ENCODE results near the gene F2.
"Not testable (repeated sequence)": the region's sequence is repeated elsewhere in the genome, so short reads cannot be mapped to it uniquely, and the experiment has no call there.

The F2 gene

DNA sequence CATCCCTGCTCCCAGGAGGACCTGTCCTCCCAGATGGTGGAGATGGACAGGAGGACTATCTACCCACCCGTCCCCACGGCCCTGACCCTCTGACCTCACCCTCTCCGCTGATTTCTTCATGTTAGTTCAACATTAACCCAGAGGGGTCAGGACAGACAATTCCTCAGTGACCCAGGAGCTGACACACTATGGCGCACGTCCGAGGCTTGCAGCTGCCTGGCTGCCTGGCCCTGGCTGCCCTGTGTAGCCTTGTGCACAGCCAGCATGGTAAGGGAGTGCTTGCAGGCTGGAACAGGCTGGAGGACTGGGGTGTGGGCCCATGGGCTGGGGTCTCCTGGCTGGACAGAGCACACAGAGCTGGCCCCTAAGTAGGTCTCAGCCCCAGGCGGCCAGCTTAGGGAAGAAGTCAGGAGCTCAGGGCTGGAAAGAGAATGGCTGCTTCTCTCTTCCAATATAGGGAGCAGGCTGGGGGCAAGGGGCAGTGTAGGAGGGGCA, at the start of gene F2:
Gene F2 (plus strand): TSS at position 166 of the 495 bp plus-strand sequence. CDS start 23 bp downstream, at position 189.
- DNase-seq, result no peak

DNA sequence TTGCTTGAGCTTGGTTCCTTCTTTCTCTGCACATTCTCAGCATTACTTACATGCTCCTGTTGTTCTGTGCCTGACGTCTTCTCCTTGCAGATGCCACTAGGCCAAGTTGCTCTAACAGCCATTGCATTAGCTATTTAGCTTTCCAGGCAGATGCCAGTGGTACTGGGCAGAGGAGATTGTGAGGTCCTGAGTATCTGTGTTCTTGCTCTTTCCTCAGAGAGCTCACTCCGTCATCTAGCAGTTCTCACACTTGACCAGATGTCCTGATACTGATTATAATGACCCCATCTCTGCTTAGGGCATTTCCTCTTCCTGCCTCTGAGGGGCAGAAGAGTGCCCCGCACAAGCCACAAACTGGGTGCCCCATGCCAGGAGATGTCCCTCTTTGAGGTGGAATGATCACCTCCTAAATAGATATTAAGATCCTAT, 49.3 kb upstream of the F2 start:
- no peak for DNase-seq

DNA sequence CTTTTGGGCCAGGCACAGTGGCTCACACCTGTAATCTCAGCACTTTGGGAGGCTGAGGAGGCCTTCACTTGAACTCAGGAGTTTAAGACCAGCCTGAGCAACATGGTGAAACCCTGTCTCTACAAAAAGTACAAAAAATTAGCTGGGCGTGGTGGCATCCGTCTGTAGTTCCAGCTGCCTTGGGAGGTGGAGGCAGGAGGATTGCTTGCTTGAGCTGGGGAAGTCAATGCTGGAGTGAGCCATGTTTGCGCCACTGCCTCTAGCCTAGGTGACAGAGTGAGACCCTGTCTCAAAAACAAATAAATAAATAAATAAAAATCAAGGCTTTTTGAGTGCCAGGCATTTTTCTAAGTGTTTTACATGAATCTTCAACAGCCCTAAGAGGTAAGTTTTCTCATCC, 48.5 kb upstream of the F2 start:
- not testable (repeated sequence) for DNase-seq

- DNase-seq, result no peak
Observed at GRCh38 chr11:46671958-46672315, 47.1 kb upstream of the F2 start.

DNA sequence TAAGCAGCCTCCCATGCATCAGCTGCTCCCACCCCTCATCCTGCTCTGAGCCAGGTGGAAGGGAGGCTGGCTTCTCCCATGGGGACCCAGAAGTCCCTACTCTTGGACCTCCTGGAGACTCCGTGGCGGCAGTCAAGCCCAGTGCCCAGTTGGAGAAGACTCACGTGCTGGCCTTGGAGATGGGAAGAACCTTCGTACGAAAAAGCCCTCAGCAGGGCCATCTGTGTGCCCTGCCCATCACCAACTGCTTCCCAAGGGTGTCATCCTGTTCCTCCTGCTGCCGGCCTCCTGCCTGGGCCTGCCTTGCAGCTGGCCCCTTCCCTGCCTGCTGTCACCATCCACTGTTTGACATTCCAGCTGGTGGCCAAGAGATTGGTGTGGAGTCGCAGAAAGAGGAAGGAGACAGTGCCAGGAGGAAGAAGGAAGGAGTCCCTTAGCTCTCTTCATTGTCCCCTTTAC, 46.6 kb upstream of the F2 start:
- no peak for DNase-seq

GRCh38 chr11:46673713-46674462, 45.1 kb upstream of the F2 start:
- no peak for DNase-seq

GRCh38 chr11:46674463-46675287, 44.3 kb upstream of the F2 start:
- no peak for DNase-seq

DNA sequence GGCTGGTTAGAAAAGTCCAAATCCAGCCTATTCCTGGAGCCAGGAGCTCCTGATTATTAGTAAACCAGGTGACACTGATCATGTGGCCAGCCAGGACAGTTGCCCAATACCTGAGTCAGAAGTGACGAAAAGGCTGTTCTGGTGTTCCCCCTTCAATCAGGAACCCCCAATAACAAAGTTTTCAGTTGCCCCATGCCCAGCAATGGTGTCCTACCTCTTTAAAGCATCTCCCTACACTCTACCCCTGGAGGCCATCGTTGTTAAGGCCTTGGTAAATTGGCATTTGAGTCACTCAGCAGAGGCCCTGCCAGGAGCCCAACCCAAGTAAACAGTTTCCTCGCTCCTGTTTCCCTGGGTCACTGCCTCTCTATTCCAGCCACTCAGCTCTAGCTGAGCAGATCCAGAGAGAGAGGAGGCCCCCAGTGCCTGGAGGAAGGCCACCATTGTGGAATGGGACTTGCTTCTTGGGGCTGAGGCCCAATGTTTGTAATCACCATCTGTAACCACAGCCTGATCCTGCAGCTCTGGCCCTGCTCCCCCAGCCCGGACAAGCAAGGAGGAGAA, 43.6 kb upstream of the F2 start:
- no peak for DNase-seq

DNA sequence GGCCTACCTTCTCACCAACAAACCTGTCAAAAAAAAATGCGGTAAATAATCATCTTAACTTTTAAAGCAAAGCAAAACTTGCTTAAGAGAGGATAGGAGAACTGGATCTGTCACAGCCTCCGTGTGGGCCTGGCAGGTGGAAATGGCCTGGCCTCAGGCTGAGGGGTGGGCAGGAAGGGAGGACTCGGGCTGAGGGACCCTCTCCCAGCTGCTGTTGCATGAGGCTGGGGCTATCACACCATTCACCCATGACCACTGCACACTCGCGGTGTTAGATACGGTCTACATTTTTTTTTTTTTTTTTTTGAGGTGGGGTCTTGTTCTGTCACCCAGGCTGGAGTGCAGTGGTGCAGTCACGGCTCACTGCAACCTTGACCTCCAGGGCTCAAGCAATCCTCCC, 43.1 kb upstream of the F2 start:
- DNase-seq, result no peak

- no peak for DNase-seq
Observed at GRCh38 chr11:46676436-46677158, 42.4 kb upstream of the F2 start.

DNA sequence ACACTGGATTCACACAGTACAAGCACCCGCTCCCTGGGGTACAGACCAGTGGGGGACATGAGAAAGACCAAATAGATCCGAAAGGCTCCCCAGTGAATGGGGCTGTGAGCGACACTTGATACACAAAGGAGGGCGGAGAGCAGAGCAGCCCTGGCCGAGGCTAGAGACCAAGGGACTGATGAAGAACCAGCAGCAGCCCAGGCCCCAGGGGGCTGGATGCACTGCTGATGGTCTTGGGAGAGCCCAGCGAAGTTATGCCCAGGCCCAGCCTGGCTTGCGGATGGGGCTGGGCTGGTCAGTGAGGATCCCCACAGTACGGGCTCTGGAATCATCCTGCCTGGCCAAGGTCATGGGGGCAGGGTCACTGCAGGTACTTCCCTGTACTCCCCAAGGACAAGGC, 41.8 kb upstream of the F2 start:
- no peak for DNase-seq

- DNase-seq, result no peak
Observed at GRCh38 chr11:46677991-46678740, 40.8 kb upstream of the F2 start.

GRCh38 chr11:46678741-46679130, 40.3 kb upstream of the F2 start:
- no peak for DNase-seq

GRCh38 chr11:46679241-46680163, 39.5 kb upstream of the F2 start:
- DNase-seq, result no peak

GRCh38 chr11:46680164-46680760, 38.8 kb upstream of the F2 start:
- DNase-seq, result no peak

GRCh38 chr11:46680815-46681214, 38.2 kb upstream of the F2 start:
- no peak for DNase-seq

DNA sequence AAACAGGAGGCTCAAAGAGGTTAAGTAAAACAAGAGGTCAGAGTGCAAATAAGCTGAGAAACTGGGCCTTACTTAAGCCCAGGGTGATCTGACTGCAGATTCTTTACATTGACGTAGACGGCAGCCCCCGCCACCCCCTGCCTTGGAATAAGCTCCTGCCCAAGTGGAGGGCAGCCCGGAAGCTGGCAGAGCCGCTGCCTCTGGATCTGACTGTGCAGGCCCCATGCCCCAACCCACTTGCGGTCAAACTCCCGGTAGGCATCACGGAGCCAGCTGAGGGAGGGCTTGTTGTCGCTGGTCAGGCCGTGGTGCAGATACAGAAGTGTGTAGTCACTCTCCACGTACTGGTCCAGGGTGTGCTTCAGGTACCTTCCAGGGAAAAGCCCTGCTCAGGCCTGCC, 37.2 kb upstream of the F2 start:
- no peak for DNase-seq

DNA sequence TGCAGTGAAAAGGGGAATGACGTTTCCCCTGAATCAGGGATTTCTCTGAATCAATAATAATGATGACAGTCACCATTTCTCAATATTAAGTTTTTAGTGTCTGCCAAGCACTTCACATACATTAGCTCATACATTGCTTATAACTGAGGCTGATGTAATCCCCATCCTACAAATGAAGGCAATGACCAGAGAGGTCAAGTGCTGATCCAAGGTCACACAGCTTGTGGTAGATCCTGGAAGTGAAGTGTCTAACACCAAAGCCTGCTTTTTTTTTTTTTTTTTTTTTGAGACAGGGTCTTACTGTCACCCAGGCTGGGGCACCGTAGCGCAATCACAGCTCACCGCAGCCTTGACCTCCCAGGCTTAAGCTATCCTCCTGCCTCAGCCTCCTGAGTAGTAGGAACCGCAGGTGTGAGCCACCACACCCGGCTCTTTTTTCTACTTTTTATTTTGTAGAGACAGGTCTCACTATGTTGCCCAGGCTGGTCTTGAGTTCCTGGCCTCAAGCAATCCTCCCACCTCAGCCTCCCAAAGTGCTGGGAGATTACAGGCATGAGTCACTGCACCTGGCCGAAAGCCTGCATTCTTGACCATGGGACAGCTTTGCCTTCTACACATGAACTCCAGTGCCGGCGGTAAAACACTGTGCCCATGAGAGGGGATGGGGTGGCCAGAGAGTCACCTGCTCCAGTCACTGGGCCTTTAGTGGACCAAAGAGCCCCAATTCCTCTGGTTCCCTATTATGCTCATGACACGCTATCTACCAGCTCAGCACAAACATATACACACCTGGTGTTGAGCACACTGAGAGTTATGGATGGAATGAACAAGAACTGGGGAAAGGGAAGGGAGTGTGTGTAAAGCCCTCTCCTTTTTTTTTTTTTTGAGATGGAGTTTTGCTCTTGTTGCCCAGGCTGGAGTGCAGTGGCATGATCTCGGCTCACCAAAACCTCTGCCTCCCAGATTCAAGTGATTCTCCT, 36.0 kb upstream of the F2 start:
- DNase-seq, result no peak

DNA sequence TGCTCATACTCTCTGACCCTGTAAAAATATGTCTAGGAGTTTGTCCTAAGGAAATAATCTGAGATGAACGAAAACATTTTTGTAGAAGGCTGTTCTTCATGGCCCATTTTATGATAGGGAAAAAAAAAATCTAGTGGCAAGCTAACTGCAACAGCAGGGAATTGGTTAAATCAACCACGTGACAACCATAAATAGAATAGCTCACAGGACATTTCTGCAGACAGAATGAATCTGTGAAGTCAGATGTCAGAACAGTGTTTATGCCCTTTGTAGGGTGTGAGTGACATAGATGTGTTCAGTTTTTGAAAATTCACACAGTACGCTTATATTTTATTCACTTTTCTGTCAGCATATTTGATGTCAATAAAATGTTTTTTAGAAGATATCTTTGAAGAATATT, 34.6 kb upstream of the F2 start:
- no peak for DNase-seq

Data from NCI-H1092 treated with DMSO at 0.1 percent for 48 hours (cell line).